ENCODE results near the gene SCTR. TPM values are rescaled to one million over a fixed set of nuclear protein-coding genes. Genes with fewer than 3 reads are reported as not detected.

The SCTR gene
- total and polyA plus RNA-seq, 2 of the 13 experiments (the other 11 are each of a cell fraction or from before 2014, with no cell fraction given), result not detected

DNA sequence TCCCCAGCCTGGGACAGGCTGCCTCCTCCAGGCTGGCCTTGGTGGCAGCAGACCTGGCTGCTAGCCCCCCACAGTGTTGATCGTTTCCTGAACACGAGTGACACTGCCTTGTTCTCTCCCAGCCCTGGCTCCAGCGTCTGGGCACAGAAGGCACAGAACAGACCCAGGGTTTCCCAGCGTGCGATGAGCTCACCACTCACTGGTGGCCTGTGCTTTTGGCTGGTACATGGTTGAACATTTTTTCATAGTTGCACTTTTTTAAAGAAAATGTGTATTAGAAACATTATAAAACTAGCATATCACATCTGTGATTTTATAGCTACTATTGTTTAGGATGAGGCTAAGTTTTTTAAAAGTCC is 40.9 kb downstream of the SCTR start:
- in situ Hi-C loops (cut with HindIII; ENCODE audit: extremely low pct_ligation_motif_present, low pct_unique_long_range_greater_than_20kb) (loop anchor here (5.0 kb wide), 1 partner anchor 261 kb away; the partner anchor contains the start of gene STEAP3), intact Hi-C loops (cut with micrococcal nuclease; ENCODE audit: unreplicated experiment) (no loop called here)
- CTCF ChIA-PET (ENCODE audit: low intra/inter-chr PET ratio, low total read pairs), result no interaction called here
- ATAC-seq (no peak), DNase-seq (ENCODE audit: low spot score) (no peak), FAIRE-seq (no peak)
- POLR2A ChIA-PET, result no interaction called here
- 44% methylated on average over 5 of the region's 5 CpGs for WGBS (ENCODE audit: low lambda C conversion rate)
- Histone ChIP-seq H3K4me1 (ENCODE audit: insufficient read depth, low read length) (peaks cover 72% of the 10 kb centered on the region), H2AFZ (ENCODE audit: low read length) (no peak overlapping the region), H3K27ac (ENCODE audit: extremely low read length, insufficient read depth, low read length) (no peak overlapping the region), H3K27me3 (ENCODE audit: control insufficient read depth in 1 of 2, insufficient read depth in 2 of 2, low read length in 2 of 2) (peaks cover 0 to 72% of the 10 kb centered on the region in 2 experiments; a peak in 3 of 5 replicates), H3K4me3 (replicated peaks in 1 of 3; ENCODE audit: insufficient read depth in 1 of 3, low read depth in 2 of 3, low read length in 3 of 3) (no peak overlapping the region), H3K36me3 (replicated peaks in 1 of 2; ENCODE audit: control insufficient read depth in 1 of 2, insufficient read depth in 2 of 2, low read length in 2 of 2) (no peaks in the 10 kb centered on the region), H3K79me2 (ENCODE audit: insufficient read depth, low read length) (no peaks in the 10 kb centered on the region), H3K4me2 (ENCODE audit: low read depth, low read length) (no peak overlapping the region), H4K20me1 (ENCODE audit: insufficient read depth, low read length) (no peaks in the 10 kb centered on the region), H3K9ac (ENCODE audit: insufficient read depth, low read depth, low read length) (no peak overlapping the region), H3K9me3 (ENCODE audit: low read length) (no peaks in the 10 kb centered on the region)
- no TSS peak for BruUV-seq (replicated peaks)
- TF ChIP-seq, protein P1, sequence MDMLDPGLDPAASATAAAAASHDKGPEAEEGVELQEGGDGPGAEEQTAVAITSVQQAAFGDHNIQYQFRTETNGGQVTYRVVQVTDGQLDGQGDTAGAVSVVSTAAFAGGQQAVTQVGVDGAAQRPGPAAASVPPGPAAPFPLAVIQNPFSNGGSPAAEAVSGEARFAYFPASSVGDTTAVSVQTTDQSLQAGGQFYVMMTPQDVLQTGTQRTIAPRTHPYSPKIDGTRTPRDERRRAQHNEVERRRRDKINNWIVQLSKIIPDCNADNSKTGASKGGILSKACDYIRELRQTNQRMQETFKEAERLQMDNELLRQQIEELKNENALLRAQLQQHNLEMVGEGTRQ (IDR thresholded peaks at IDR 0.05; ENCODE audit: low read depth, low read length), result no peak
- TF ChIP-seq, protein P1 (CRISPR knock-in tag; IDR thresholded peaks at IDR 0.05; ENCODE audit: borderline replicate concordance), result no peak
- TF ChIP-seq RBAK (CRISPR knock-in tag; IDR thresholded peaks at IDR 0.05) (no peak), CENPT (CRISPR knock-in tag; IDR thresholded peaks at IDR 0.05; ENCODE audit: low read depth) (0 out of 2 replicates have a peak, but pooled peaks have one; percentile 1), NFKB2 (CRISPR knock-in tag; IDR thresholded peaks at IDR 0.05; ENCODE audit: borderline replicate concordance) (no peak), ZBTB38 (CRISPR knock-in tag; IDR thresholded peaks at IDR 0.05) (no peak), KLF13 (CRISPR knock-in tag; IDR thresholded peaks at IDR 0.05) (no peak), ZFP82 (CRISPR knock-in tag; IDR thresholded peaks at IDR 0.05; ENCODE audit: borderline replicate concordance) (no peak), ZNF331 (CRISPR knock-in tag; IDR thresholded peaks at IDR 0.05) (no peak), RXRA (CRISPR knock-in tag; IDR thresholded peaks at IDR 0.05) (no peak), SOX6 (IDR thresholded peaks at IDR 0.05) (no peak), SOX6 (CRISPR knock-in tag; IDR thresholded peaks at IDR 0.05) (no peak), KDM5B (CRISPR knock-in tag; IDR thresholded peaks at IDR 0.05; ENCODE audit: borderline replicate concordance) (peak; percentile 5; the same call in 1 of the 2 replicates), HNRNPL (IDR thresholded peaks at IDR 0.05; ENCODE audit: low read depth, low read length) (no peak), WIZ (CRISPR knock-in tag; IDR thresholded peaks at IDR 0.05) (no peak), KDM1A (CRISPR knock-in tag; IDR thresholded peaks at IDR 0.05) (no peak)
- TF ChIP-seq, protein P2, sequence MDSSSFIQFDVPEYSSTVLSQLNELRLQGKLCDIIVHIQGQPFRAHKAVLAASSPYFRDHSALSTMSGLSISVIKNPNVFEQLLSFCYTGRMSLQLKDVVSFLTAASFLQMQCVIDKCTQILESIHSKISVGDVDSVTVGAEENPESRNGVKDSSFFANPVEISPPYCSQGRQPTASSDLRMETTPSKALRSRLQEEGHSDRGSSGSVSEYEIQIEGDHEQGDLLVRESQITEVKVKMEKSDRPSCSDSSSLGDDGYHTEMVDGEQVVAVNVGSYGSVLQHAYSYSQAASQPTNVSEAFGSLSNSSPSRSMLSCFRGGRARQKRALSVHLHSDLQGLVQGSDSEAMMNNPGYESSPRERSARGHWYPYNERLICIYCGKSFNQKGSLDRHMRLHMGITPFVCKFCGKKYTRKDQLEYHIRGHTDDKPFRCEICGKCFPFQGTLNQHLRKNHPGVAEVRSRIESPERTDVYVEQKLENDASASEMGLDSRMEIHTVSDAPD (CRISPR knock-in tag; IDR thresholded peaks at IDR 0.05), result no peak
